HG03520 (cell line): ENCODE results near the gene RAB40B.

Experiments used
- ATAC-seq: cut with Tn5 transposase; IDR thresholded peaks from one replicate; pipeline ENCODE4 v1.9.1; 2021; ENCODE audit warnings: mild to moderate bottlenecking, moderate library complexity; ENCODE audit not compliant: unreplicated experiment

The RAB40B gene

DNA sequence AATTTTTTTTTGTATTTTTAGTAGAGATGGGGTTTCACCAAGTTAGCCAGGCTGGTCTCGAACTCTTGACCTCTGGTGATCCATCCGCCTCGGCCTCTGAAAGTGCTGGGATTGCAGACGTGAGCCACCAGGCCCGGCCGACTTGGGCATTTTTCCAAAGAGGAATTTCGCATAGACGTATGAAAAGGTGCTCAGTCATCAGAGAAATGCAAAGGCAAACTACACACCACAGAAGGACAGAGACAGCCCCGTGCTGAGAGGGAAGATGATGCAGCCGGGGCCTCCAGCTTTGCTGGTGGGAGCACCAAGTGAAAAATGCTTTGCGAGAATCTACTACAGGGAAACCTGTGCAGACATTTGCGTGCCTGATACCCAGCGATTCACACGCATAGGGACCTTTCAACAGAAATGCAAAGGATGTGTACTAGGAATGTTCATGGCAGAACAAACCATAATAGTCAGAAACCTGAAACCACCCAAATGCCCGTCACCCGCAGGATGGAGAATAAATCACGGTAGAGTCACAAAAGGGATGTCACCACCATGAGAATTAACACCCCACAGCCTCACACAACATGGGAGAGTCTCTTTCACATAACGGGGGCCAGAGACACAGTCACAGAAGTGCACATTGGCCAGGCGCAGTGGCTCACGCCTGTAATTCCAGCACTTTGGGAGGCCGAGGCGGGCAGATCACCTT lies 5.2 kb downstream of the RAB40B start:
- no peak for ATAC-seq

GRCh38 chr17:82692268-82692667 lies 6.2 kb downstream of the RAB40B start:
- no peak for ATAC-seq

GRCh38 chr17:82691714-82692113 lies 6.8 kb downstream of the RAB40B start:
- no peak for ATAC-seq

DNA sequence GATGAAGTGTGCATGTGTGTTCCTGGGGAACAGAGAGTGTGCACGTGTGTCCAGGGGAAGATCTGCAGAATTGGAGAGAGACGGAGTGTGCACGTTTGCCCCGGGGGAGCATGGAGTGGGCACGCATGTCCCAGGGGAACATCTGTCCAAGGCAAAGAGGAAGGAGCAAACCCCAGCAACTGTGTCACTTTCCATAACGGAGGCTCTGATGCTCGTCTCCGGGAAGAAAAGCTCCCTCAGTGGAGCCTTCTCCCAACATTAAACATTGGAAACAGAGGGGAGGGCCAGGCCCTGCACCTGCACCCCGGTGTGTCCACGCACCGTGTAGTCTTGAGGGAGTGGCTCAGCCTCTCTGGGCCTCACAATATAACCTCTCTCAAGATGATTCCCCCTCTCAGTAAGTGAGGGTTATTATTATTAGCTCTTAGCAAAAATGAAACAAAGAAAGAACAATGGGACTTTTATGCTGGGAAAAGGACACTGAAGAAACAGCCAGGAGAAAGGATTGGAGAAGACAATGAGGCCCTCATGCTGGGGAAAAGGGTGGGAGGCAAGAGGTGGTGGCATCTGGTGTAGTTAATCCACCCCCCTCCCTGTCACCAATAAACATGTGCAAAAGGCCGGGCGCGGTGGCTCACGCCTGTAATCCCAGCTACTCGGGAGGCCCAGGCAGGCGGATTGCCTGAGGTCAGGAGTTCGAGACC lies 7.6 kb downstream of the RAB40B start:
- ATAC-seq, result no peak

DNA sequence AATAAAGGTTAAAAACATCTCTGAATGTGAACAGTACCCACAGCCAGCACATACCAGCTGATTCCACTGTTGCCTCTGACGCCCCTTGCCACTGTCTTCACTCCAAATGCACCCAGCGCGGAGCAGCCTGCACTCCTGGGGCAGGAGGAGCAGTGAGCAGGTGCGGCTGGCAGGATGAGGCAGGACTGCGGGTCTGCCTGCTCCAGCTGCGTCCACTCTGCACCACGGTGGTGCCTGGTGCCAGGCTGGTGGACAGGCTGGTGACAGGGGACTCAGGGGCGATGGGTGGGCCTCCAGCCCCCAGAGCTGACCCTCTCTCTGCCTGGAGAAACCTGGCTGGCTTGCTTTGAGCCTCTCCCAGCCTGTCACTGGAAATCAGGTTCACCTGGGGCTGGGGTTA lies 9.4 kb downstream of the RAB40B start:
- no peak for ATAC-seq

DNA sequence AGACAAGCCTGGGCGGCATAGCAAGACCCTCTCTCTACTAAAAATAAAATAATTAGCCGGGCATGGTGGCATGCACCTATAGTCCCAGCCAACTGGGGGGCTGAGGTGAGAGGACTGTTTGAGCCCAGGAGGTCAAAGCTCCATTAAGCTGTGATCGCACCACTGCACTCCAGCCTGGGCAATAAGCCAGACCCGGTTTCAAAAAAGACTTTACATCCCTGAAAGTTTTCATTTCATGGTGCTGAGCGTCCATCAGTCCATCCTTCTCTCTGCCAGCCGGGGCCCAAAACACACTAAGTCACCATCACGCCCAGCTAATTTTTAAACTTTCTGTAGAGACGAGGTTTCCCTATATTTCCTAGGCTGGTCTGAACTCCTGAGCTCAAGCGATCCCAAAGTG lies 10.6 kb downstream of the RAB40B start:
- ATAC-seq, result no peak

DNA sequence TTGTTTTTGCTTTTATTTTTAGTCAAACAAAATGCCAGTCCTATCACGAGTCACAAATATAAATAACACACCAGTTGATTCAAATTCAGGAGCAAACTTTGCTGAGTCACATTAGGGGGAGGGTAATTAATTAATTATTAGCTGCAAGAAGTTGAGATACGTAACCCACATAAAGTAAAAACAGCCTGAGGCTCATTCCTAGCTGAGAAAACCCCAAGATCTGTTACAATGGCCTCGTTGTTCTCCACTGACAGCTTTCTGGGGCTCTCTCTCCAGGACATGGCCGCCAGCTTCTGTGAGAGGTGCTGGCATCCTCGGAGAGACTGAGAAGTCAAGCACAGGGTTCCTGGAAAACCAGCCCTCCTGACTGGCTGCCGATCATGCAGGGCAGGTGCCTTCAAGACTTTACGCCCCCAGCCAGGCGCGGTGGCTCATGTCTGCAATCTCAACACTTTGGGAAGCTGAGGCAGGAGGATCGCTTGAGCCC lies 11.1 kb downstream of the RAB40B start:
- ATAC-seq, result no peak

DNA sequence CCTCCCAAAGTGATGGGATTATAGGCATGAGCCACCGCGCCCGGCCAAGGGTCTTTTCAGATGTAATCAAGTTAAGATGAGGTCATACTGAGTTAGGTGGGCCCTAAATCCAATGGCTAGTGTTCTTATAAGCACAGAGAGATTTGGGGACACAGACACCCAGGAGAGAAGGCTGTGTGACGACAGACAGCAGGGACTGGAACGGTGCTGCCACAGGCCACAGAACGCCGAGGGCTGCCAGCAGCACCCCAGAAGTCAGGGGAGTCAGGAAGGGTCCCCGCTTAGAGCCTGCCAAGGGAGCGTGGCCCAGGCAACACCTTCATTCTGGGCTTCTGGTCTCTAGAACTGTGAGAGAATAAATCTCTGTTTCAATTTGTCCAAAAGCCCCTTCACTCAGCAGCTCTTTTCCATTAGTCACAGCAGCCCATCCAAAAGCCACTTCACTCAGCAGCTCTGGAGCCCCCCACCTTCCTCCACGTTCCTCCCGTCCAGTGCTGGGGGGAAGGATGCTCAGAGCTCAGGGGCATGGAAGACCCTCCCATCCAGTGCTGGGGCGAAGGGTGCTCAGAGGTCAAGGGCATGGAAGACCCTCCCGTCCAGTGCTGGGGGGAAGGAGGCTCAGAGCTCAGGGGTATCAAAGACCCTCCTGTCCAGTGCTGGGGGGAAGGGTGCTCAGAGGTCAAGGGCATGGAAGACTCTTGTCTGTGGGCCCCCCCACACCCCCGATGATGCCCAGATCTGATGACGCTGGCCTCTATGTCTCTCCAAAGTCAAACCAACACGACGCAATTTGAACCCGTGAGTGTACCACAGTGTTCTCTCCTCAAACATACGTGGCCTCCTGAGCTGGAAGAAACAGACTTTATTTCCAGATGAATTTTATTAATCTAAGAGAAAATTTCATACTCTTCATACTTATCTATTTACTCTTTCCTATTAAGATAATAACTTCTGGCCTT lies 11.9 kb downstream of the RAB40B start:
- no peak for ATAC-seq

GRCh38 chr17:82685291-82685690 lies 13.2 kb downstream of the RAB40B start:
- no peak for ATAC-seq

DNA sequence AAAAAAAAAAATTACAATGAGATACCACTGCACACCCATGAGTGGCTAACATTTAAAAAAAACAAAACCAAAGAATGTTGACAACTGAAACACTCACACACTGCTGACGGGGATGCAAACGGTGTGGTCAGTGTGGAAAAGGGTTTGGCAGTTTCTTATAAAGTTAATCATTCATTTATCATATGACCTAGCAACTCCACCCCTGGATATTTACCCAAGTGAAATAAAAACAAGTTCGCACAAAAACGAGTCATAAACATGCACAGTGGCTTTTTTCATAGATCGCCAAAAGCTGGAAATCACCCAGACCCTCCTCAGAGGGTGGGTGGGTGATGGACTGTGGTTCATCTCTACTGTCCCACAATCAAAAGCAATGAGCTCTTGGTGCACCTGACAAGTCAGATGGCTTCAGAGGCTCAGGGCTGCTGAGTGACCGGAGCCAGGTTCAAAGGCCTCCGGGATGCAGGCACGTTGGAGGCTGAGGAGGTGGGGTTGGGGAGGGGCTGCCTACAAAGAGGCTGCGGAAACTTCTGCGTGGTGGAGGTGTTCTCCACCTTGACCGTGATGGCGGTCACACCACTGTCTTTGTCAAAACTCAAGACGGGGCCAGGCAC lies 14.2 kb downstream of the RAB40B start:
- ATAC-seq, result no peak

- no peak for ATAC-seq
Observed at GRCh38 chr17:82683534-82683933, 15.0 kb downstream of the RAB40B start.

DNA sequence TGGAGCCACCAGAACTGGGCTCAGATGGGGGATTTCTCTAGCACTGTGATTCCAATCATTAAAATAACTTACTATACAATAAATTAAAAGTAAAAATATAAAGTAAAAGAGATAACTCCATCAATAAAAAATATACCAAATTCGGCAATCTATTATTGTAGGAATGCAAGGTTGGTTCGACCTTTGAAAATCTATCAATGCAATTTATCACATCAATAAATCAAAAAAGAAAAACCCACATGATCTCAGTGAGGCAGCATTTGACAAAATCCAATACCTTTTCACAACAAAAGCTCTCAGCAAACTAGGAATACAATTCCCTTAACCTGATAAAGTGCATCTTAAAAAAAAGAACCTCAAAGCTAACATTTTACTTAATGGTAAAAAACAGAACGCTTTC lies 17.0 kb downstream of the RAB40B start:
- no peak for ATAC-seq

DNA sequence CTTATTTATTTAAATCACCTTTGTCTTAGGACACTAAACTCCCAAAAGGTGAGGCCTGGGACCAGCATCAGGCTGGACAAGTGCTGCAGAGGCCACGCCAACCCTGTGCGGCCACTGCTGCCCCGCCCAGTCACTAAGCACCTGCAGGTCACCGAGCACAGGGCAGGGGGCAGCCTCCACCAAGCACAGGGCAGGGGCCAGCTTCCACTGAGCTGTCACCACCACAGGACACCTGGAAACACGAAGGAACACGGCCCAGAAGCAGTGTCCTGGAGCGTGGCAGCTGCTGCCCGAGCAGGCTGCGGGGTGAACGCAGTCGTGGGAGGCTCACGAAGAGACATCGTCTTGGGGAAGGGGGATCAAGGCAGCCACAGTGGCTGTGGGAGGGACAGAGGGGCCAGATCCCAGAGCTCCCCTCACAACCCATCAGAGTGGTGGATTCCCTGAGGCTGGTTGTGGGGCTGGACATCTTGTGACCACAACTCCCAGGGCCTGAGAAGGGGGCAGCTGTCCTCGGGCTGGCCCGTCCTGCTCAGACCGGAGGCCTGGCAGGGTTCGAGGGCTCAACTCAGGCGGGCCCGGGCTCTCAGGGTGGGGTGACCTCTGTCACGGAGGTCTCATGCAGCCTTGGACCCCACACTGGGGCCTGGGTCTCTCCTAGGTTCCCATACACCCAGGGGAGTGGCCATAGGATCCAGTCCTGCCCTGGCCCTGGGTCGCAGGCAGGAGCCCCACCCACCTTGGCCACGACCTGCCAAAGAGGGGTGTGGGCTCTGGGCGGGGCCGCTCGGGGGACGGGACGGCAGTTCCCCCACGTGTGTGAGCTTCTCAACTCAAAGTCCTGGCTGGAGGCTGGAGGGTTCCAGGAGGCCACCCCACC lies 18.7 kb downstream of the RAB40B start:
- no peak for ATAC-seq

GRCh38 chr17:82678265-82678891 lies 20.1 kb downstream of the RAB40B start:
- ATAC-seq, result no peak

GRCh38 chr17:82677353-82677925 lies 21.1 kb downstream of the RAB40B start:
- ATAC-seq, result no peak

GRCh38 chr17:82675476-82676245 lies 22.8 kb downstream of the RAB40B start:
- ATAC-seq, result no peak

- ATAC-seq, result no peak
Observed at GRCh38 chr17:82674656-82675475, 23.6 kb downstream of the RAB40B start.
